Right lobe of liver (tissue), 4 donors: ENCODE results near the gene SLC30A5.
"Not testable (repeated sequence)": the region's sequence is repeated elsewhere in the genome, so short reads cannot be mapped to it uniquely, and the experiment has no call there.

Experiments used
- POLR2A ChIP-seq: fragments of 450-650 bp; IDR thresholded peaks from one replicate; pipeline ENCODE4 v1.6.1; 2017; ENCODE audit warnings: antibody characterized with exemption, mild to moderate bottlenecking
- TF ChIP-seq, protein P1 (sequence below), 4 donors: fragments of 200-600 bp in 3 of 4; fragments of 450-650 bp in 1 of 4; IDR thresholded peaks; one replicate each; pipeline versions ENCODE4 v1.5.1 to v1.8.0; 2016 to 2022; ENCODE audit warnings: antibody characterized with exemption in 4 of 4, mild to moderate bottlenecking in 2 of 4
- donor health status: DM: no; HTN: no; CAD: no.
- donor health status: DM: no; HTN: no; CAD: no.
- donor health status: DM: no; HTN: yes; CAD: no.

DNA sequence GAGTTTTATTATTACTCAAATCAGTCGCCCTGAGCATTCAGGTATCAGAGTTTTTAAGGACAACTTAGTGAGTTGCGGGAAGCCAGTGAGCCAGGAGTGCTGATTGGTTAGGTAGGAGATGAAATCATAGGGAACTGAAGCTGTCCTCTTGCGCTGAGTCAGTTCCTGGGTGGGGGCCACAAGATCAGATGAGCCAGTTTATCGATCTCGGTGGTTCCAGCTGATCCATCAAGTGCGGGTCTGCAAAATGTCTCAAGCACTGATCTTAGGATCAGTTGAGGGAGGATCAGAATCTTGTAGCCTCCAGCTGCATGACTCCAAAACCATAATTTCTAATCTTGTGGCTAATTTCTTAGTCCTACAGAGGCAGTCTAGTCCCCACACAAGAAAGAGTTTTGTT is 48.6 kb upstream of the SLC30A5 start:
- TF ChIP-seq, protein P1, sequence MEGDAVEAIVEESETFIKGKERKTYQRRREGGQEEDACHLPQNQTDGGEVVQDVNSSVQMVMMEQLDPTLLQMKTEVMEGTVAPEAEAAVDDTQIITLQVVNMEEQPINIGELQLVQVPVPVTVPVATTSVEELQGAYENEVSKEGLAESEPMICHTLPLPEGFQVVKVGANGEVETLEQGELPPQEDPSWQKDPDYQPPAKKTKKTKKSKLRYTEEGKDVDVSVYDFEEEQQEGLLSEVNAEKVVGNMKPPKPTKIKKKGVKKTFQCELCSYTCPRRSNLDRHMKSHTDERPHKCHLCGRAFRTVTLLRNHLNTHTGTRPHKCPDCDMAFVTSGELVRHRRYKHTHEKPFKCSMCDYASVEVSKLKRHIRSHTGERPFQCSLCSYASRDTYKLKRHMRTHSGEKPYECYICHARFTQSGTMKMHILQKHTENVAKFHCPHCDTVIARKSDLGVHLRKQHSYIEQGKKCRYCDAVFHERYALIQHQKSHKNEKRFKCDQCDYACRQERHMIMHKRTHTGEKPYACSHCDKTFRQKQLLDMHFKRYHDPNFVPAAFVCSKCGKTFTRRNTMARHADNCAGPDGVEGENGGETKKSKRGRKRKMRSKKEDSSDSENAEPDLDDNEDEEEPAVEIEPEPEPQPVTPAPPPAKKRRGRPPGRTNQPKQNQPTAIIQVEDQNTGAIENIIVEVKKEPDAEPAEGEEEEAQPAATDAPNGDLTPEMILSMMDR (IDR thresholded peaks at IDR 0.05) = not testable (repeated sequence)
- TF ChIP-seq POLR2A = not testable (repeated sequence)
